GM13977 (cell line): Measurements from ENCODE around the gene KCNG2.

ENCODE experiments used
- DNase-seq: peaks from one replicate; pipeline ENCODE4 v3.0.0; 2012; ENCODE audit warnings: low spot score
- CTCF ChIP-seq: IDR thresholded peaks from 2 replicates; pipeline ENCODE4 v1.5.1; 2012; ENCODE audit warnings: mild to moderate bottlenecking, control low read depth; ENCODE audit not compliant: insufficient read depth; ENCODE audit errors: extremely low read depth, missing control alignments
- in situ Hi-C: fragments of 300-500 bp; cut with MboI; formaldehyde crosslinking; loops from one replicate; pipeline ENCODE4 v1.12.0; 2022; ENCODE audit warnings: low sequenced_read_pairs, low pct_unique_long_range_greater_than_20kb, mixed read lengths, inconsistent platforms; ENCODE audit not compliant: unreplicated experiment

The KCNG2 gene

GRCh38 chr18:79828258-79828657 lies 30.5 kb downstream of the KCNG2 start:
- DNase-seq: no peak
- TF ChIP-seq CTCF: no peak
- in situ Hi-C loops: no loop called here

- in situ Hi-C loops: no loop called here
- TF ChIP-seq CTCF: no peak
- no peak for DNase-seq
Observed at GRCh38 chr18:79829136-79829854, 31.6 kb downstream of the KCNG2 start.

- no peak for TF ChIP-seq CTCF
- DNase-seq: no peak
- in situ Hi-C loops: no loop called here
Observed at GRCh38 chr18:79832169-79832568, 34.4 kb downstream of the KCNG2 start.

- in situ Hi-C loops: no loop called here
- TF ChIP-seq CTCF: no peak
Observed at GRCh38 chr18:79834834-79835233, 37.1 kb downstream of the KCNG2 start.

GRCh38 chr18:79841936-79842335 lies 44.2 kb downstream of the KCNG2 start:
- no peak for TF ChIP-seq CTCF
- DNase-seq: no peak
- in situ Hi-C loops: no loop called here

More at GRCh38 chr18:79834834-79835233, 37.1 kb downstream of the KCNG2 start:
- no peak for DNase-seq

- in situ Hi-C loops: no loop called here
- no peak for DNase-seq
Observed at GRCh38 chr18:79844999-79845563, 47.3 kb downstream of the KCNG2 start.

More at GRCh38 chr18:79844999-79845563, 47.3 kb downstream of the KCNG2 start:
- no peak for TF ChIP-seq CTCF
